CD4-positive, alpha-beta T cell treated with Interleukin-15 for 1 hour (primary cell): Measurements from ENCODE around the gene DPH6.

ENCODE experiments used
- DNase-seq: peaks from one replicate; pipeline ENCODE4 v3.0.0-alpha.2; 2020

DPH6 gene

DNA sequence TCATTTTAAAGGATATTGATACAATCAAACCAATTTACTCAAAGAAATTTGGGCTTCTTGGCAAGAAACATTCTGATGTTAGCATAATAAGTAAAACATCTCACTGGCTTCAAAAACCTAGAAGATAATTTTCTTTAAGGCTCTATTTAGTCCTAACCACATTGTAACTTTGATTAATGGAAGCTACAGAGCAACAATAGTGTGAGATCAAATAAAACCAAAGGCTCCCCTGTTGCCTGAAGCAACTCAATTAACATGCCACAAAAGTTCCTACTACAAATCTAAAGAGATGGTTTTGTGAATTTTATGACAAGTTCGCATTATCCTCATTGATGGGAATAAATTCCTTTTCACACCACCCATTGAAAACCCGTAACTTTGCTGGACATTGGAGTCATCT is 5.9 kb downstream of the DPH6 start:
- DNase-seq = no peak

- no peak for DNase-seq
Observed at GRCh38 chr15:35535365-35535916, 10.5 kb downstream of the DPH6 start.

- no peak for DNase-seq
Observed at GRCh38 chr15:35533130-35534110, 12.5 kb downstream of the DPH6 start.

DNA sequence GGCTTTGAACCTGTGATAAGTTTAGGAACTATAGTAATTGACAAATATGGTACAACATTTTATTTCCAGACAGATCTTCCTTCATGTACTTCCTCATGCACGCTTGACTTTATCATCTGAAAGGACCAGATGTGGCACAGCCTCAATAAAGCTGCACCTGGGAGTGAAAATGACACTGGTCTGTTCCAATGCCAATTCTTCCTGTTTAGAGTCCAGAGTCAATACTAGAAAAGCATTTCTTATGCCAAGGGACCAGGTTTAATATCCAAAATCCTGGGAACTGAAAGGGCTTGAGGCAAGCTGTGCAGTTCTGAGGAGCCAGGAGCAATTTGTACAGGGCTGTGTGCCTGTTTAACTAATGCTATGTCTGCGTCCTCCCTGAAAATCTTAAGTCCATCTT is 15.3 kb downstream of the DPH6 start:
- no peak for DNase-seq

DNA sequence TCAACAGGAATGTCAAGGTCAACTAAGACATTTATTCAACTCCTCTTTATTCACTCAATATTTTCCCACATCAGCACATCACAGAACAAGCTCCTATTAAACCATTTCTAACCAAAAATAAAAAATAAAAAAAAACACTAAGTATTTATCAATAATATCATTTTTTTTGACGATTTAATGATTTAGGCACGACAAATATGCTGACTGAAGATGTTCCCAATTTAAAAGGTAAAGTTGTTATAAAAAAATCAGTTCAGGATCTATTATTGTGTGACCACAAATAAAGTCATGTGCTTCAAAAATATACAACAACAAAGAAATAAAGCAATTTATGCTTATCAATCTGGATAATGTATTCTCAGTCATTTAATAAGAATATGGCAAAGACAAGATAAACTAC is 16.2 kb downstream of the DPH6 start:
- DNase-seq = no peak

- no peak for DNase-seq
Observed at GRCh38 chr15:35522061-35522460, 23.9 kb downstream of the DPH6 start.

- DNase-seq = no peak
Observed at GRCh38 chr15:35519541-35520149, 26.3 kb downstream of the DPH6 start.

DNA sequence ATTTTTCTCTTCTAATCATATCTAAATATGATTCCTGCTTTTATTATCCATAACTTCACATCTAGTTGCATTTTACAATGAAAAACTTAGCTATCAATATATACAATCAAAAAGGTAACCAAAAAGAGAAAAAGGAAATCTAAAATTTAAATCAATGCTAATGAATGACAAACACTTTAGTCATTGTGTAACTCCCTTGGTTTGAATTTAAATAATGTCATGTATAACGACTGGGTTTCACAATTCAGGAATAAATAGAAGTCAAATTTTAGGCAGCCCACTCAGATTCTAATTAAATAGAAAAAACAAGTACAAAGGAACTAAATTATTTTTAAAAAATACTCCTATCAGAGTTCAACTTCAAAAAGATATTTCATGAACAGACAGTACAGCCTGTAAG is 26.9 kb downstream of the DPH6 start:
- DNase-seq = no peak

DNA sequence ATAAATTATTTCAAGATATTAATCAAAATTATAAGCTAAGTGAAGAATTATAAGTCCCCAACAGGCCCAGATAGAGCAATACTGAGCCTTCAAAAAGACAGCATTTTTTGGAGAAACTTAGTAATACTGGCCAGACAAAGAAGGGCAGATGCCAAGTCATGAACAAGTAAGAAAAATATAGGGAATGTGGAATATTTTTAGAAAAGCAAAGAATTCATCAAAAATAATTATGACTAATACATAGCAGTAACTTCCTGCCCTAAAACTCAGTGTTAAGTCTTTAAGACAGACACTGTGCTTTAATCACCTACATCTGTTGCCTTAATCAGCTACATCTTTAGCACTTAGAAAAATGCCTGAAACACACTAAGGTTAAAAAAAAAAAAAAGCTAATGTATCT is 31.2 kb downstream of the DPH6 start:
- DNase-seq = no peak

GRCh38 chr15:35507932-35508638 is 37.9 kb downstream of the DPH6 start:
- DNase-seq = no peak

GRCh38 chr15:35506272-35506870 is 39.6 kb downstream of the DPH6 start:
- no peak for DNase-seq

- no peak for DNase-seq
Observed at GRCh38 chr15:35505809-35506208, 40.2 kb downstream of the DPH6 start.

- no peak for DNase-seq
Observed at GRCh38 chr15:35505141-35505540, 40.8 kb downstream of the DPH6 start.

GRCh38 chr15:35499723-35500122 is 46.2 kb downstream of the DPH6 start:
- no peak for DNase-seq

- DNase-seq = no peak
Observed at GRCh38 chr15:35496585-35496984, 49.4 kb downstream of the DPH6 start.

DNA sequence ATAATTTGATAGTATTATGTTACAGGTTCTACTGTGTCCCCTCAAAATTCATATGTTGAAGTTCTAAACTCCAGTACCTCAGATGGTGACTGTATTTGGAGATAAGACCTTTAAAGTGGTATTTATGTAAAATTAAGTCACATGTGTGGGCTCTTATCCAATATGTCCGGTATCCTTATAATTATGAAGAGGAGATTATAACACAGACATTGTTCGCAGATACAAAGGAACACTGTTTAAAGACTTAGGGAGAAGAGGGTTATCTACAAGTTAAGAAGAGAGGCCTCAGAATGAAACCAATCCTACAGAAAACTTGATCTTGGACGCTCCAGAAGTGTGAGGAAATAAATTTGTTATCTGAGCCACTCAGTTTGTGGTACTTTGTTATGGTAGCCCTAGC is 50.9 kb downstream of the DPH6 start:
- DNase-seq = no peak

- DNase-seq = no peak
Observed at GRCh38 chr15:35491999-35492398, 54.0 kb downstream of the DPH6 start.

GRCh38 chr15:35491173-35491572 is 54.8 kb downstream of the DPH6 start:
- no peak for DNase-seq

DNA sequence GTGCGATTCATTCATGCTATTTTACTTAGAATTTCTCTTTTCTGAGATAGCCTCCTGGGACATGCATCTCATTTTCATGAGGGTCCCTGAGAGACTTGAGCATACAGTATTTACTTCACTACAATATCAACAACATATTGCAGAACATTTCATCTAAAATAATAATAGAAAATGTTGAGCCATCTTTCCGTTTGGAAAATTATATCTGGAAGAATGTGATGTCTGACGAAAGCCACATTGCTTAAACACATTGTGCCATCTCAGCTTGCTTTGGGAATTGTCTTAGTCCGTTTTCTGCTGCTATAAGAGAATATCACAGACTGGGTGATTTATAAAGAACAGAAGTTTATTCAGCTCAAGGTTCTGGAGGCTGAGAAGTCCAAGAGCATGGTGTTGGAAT is 55.5 kb downstream of the DPH6 start:
- DNase-seq = no peak

DNA sequence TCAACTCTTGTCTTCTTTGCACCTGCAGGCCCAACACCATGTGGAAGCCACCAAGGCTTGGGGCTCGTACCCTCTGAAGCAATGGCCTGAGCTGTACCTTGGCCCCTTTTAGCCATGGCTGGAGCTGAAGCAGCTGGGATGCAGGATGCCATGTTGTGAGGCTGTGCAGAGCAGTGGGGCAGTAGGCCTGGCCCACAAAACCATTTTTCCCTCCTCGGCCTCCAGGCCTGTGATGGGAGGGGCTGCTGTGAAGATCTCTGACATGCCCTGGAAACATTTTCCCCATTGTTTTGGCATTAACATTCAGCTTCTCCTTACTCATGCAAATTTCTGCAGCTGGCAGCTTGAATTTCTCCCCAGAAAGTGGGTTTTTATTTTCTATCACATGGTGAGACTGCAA is 58.5 kb downstream of the DPH6 start:
- no peak for DNase-seq

GRCh38 chr15:35486296-35486695 is 59.7 kb downstream of the DPH6 start:
- no peak for DNase-seq

DNA sequence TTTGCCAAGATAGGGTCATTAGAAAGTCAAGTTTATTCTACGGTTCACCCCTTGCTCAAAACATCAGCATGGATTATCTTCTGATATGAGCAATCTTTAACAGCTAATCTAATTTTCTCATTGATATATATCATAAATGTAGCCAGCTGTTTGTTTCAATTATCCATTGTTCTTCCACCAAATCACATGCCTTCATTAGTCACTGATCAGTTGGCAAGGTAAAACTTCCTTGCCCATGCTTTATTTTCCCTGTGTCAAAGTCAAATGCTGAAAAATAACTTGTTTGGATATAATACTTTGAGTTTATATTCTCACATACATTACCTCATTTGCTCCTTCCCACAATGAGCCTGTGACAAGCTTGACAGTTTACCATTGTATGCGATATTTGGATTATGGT is 60.6 kb downstream of the DPH6 start:
- DNase-seq = no peak
